ENCODE data around the gene ARHGAP19.

Gene ARHGAP19

GRCh38 chr10:97319671-97320479, 27.4 kb upstream of the ARHGAP19 start:
- WGBS (ENCODE audit: extremely low coverage, insufficient coverage, insufficient read length) = no CpG with 5 or more reads among the region's 83 CpGs
- H3K23ac ChIP-seq (ENCODE audit: low read length) = no peak overlapping the region

GRCh38 chr10:97318772-97319651, 26.6 kb upstream of the ARHGAP19 start, which contains the start of gene FRAT1:
TSS of gene FRAT1 (plus strand) at chr10:97319271. CDS start at chr10:97319454, 183 bp downstream.
- Histone ChIP-seq H3K79me2 (ENCODE audit: control insufficient read depth, insufficient read depth, low read length, poor library complexity) (peaks cover 2% of the 10 kb centered on the region), H2BK12ac (ENCODE audit: low read length) (peak within 1 kb of the TSS; percentile 97), H2BK5ac (ENCODE audit: low read depth, low read length, poor library complexity) (peak within 1 kb of the TSS; percentile 99), H3K14ac (ENCODE audit: low read length) (peak within 1 kb of the TSS; percentile 92), H4K12ac (ENCODE audit: low read depth, low read length) (peak within 1 kb of the TSS; percentile 96), H3K4me3 (ENCODE audit: low read depth, low read length) (peak within 1 kb of the TSS; percentile 96), H3K79me1 (ENCODE audit: low read length) (peaks cover 4% of the 10 kb centered on the region), H3K9me3 (ENCODE audit: insufficient read depth, low read depth, low read length) (peaks cover 3% of the 10 kb centered on the region), H3K4me1 (ENCODE audit: control insufficient read depth in 1 of 2, insufficient read depth in 2 of 2, low read length in 2 of 2) (peaks cover 11 to 13% of the 10 kb centered on the region in 2 experiments), H3K9ac (ENCODE audit: low read length) (peak within 1 kb of the TSS; percentile 100), H3K4ac (ENCODE audit: low read depth, low read length) (peak within 1 kb of the TSS; percentile 98), H3K36me3 (ENCODE audit: control insufficient read depth in 1 of 2, insufficient read depth in 2 of 2, low read length in 2 of 2) (no peaks in the 10 kb centered on the region), H3K18ac (ENCODE audit: low read length) (peak within 1 kb of the TSS; percentile 99), H4K8ac (ENCODE audit: low read depth, low read length) (peak within 1 kb of the TSS; percentile 91), H2AK5ac (ENCODE audit: low read length) (no peak within 1 kb of the TSS), H4K91ac (ENCODE audit: low read depth, low read length) (peak within 1 kb of the TSS; percentile 98), H2BK120ac (ENCODE audit: insufficient read depth, low read length, poor library complexity) (peak within 1 kb of the TSS; percentile 99), H2AFZ (ENCODE audit: insufficient read depth, low read length, poor library complexity) (peak within 1 kb of the TSS; percentile 97), H3K4me2 (ENCODE audit: low read length) (peak within 1 kb of the TSS; percentile 77), H3K27ac (ENCODE audit: low read depth, low read length) (peak within 1 kb of the TSS; percentile 84), H3K23ac (ENCODE audit: low read length) (no peak within 1 kb of the TSS), H3K27me3 (ENCODE audit: insufficient read depth, low read length) (peaks cover 21% of the 10 kb centered on the region)
- no CpG with 5 or more reads among the region's 79 CpGs for WGBS (ENCODE audit: extremely low coverage, insufficient coverage, insufficient read length)
- peak; percentile 94 to 96 for DNase-seq

More at GRCh38 chr10:97319671-97320479, 27.4 kb upstream of the ARHGAP19 start:
- Histone ChIP-seq H4K91ac (ENCODE audit: low read depth, low read length) (no peak overlapping the region), H3K36me3 (ENCODE audit: control insufficient read depth in 1 of 2, insufficient read depth in 2 of 2, low read length in 2 of 2) (no peaks in the 10 kb centered on the region), H3K27me3 (ENCODE audit: insufficient read depth, low read length) (peaks cover 21% of the 10 kb centered on the region), H3K9ac (ENCODE audit: low read length) (peak overlapping the region; percentile 18), H3K4me2 (ENCODE audit: low read length) (peak overlapping the region; percentile 77), H4K12ac (ENCODE audit: low read depth, low read length) (no peak overlapping the region), H2BK12ac (ENCODE audit: low read length) (no peak overlapping the region), H3K18ac (ENCODE audit: low read length) (no peak overlapping the region), H3K4me3 (ENCODE audit: low read depth, low read length) (peak overlapping the region; percentile 96), H3K79me2 (ENCODE audit: control insufficient read depth, insufficient read depth, low read length, poor library complexity) (peaks cover 2% of the 10 kb centered on the region), H2AK5ac (ENCODE audit: low read length) (no peak overlapping the region), H3K27ac (ENCODE audit: low read depth, low read length) (no peak overlapping the region), H3K4ac (ENCODE audit: low read depth, low read length) (no peak overlapping the region), H3K14ac (ENCODE audit: low read length) (no peak overlapping the region), H3K9me3 (ENCODE audit: insufficient read depth, low read depth, low read length) (peaks cover 3% of the 10 kb centered on the region), H2AFZ (ENCODE audit: insufficient read depth, low read length, poor library complexity) (peak overlapping the region; percentile 58), H3K79me1 (ENCODE audit: low read length) (peaks cover 4% of the 10 kb centered on the region), H3K4me1 (ENCODE audit: control insufficient read depth in 1 of 2, insufficient read depth in 2 of 2, low read length in 2 of 2) (peaks cover 11 to 13% of the 10 kb centered on the region in 2 experiments), H2BK5ac (ENCODE audit: low read depth, low read length, poor library complexity) (no peak overlapping the region), H2BK120ac (ENCODE audit: insufficient read depth, low read length, poor library complexity) (no peak overlapping the region), H4K8ac (ENCODE audit: low read depth, low read length) (no peak overlapping the region)
- peak in 1 of 2 donors; percentile 46 for DNase-seq

GRCh38 chr10:97314671-97315070, 22.2 kb upstream of the ARHGAP19 start:
- WGBS (ENCODE audit: extremely low coverage, insufficient coverage, insufficient read length) = no CpG with 5 or more reads among the region's 4 CpGs

GRCh38 chr10:97312897-97313296, 20.5 kb upstream of the ARHGAP19 start:
- WGBS (ENCODE audit: extremely low coverage, insufficient coverage, insufficient read length) = no CpG with 5 or more reads among the region's 6 CpGs

More at GRCh38 chr10:97314671-97315070, 22.2 kb upstream of the ARHGAP19 start:
- H3K4me1 ChIP-seq (ENCODE audit: control insufficient read depth in 1 of 2, insufficient read depth in 2 of 2, low read length in 2 of 2) = peaks cover under 1% of the 10 kb centered on the region in 2 experiments
- peaks cover 2% of the 10 kb centered on the region for H3K27me3 ChIP-seq (ENCODE audit: insufficient read depth, low read length)
- no peak overlapping the region for H3K9ac ChIP-seq (ENCODE audit: low read length)
- H2BK12ac ChIP-seq (ENCODE audit: low read length) = no peak overlapping the region
- no peak overlapping the region for H4K12ac ChIP-seq (ENCODE audit: low read depth, low read length)
- H3K23ac ChIP-seq (ENCODE audit: low read length) = no peak overlapping the region
- H2BK5ac ChIP-seq (ENCODE audit: low read depth, low read length, poor library complexity) = no peak overlapping the region
- H4K91ac ChIP-seq (ENCODE audit: low read depth, low read length) = no peak overlapping the region
- H2BK120ac ChIP-seq (ENCODE audit: insufficient read depth, low read length, poor library complexity) = no peak overlapping the region
- no peaks in the 10 kb centered on the region for H3K9me3 ChIP-seq (ENCODE audit: insufficient read depth, low read depth, low read length)
- no peak overlapping the region for H4K8ac ChIP-seq (ENCODE audit: low read depth, low read length)
- no peak overlapping the region for H3K4ac ChIP-seq (ENCODE audit: low read depth, low read length)
- no peak for DNase-seq
- H3K14ac ChIP-seq (ENCODE audit: low read length) = no peak overlapping the region
- no peak overlapping the region for H2AK5ac ChIP-seq (ENCODE audit: low read length)
- no peaks in the 10 kb centered on the region for H3K36me3 ChIP-seq (ENCODE audit: control insufficient read depth in 1 of 2, insufficient read depth in 2 of 2, low read length in 2 of 2)
- H3K27ac ChIP-seq (ENCODE audit: low read depth, low read length) = no peak overlapping the region
- no peak overlapping the region for H3K18ac ChIP-seq (ENCODE audit: low read length)
- no peak overlapping the region for H2AFZ ChIP-seq (ENCODE audit: insufficient read depth, low read length, poor library complexity)
- H3K79me1 ChIP-seq (ENCODE audit: low read length) = peaks cover 4% of the 10 kb centered on the region
- no peak overlapping the region for H3K4me3 ChIP-seq (ENCODE audit: low read depth, low read length)
- no peak overlapping the region for H3K4me2 ChIP-seq (ENCODE audit: low read length)
- H3K79me2 ChIP-seq (ENCODE audit: control insufficient read depth, insufficient read depth, low read length, poor library complexity) = peaks cover 2% of the 10 kb centered on the region

More at GRCh38 chr10:97312897-97313296, 20.5 kb upstream of the ARHGAP19 start:
- no peaks in the 10 kb centered on the region for H3K79me2 ChIP-seq (ENCODE audit: control insufficient read depth, insufficient read depth, low read length, poor library complexity)
- no peak overlapping the region for H3K4me2 ChIP-seq (ENCODE audit: low read length)
- H3K79me1 ChIP-seq (ENCODE audit: low read length) = no peaks in the 10 kb centered on the region
- H3K4me1 ChIP-seq (ENCODE audit: control insufficient read depth in 1 of 2, insufficient read depth in 2 of 2, low read length in 2 of 2) = no peaks in the 10 kb centered on the region
- no peak overlapping the region for H2BK5ac ChIP-seq (ENCODE audit: low read depth, low read length, poor library complexity)
- H3K4me3 ChIP-seq (ENCODE audit: low read depth, low read length) = no peak overlapping the region
- no peak overlapping the region for H3K9ac ChIP-seq (ENCODE audit: low read length)
- no peak overlapping the region for H2BK12ac ChIP-seq (ENCODE audit: low read length)
- no peaks in the 10 kb centered on the region for H3K9me3 ChIP-seq (ENCODE audit: insufficient read depth, low read depth, low read length)
- H3K36me3 ChIP-seq (ENCODE audit: control insufficient read depth in 1 of 2, insufficient read depth in 2 of 2, low read length in 2 of 2) = no peaks in the 10 kb centered on the region
- H3K14ac ChIP-seq (ENCODE audit: low read length) = no peak overlapping the region
- no peak overlapping the region for H4K12ac ChIP-seq (ENCODE audit: low read depth, low read length)
- no peak overlapping the region for H2AK5ac ChIP-seq (ENCODE audit: low read length)
- no peak for DNase-seq
- H2BK120ac ChIP-seq (ENCODE audit: insufficient read depth, low read length, poor library complexity) = no peak overlapping the region
- H4K8ac ChIP-seq (ENCODE audit: low read depth, low read length) = no peak overlapping the region
- H3K23ac ChIP-seq (ENCODE audit: low read length) = no peak overlapping the region
- no peaks in the 10 kb centered on the region for H3K27me3 ChIP-seq (ENCODE audit: insufficient read depth, low read length)
- no peak overlapping the region for H2AFZ ChIP-seq (ENCODE audit: insufficient read depth, low read length, poor library complexity)
- no peak overlapping the region for H3K4ac ChIP-seq (ENCODE audit: low read depth, low read length)
- H4K91ac ChIP-seq (ENCODE audit: low read depth, low read length) = no peak overlapping the region
- H3K27ac ChIP-seq (ENCODE audit: low read depth, low read length) = no peak overlapping the region
- no peak overlapping the region for H3K18ac ChIP-seq (ENCODE audit: low read length)

Measured in trophoblast cell (in vitro differentiated cells and primary cell).